NCI-H2196 (cell line): Measurements from ENCODE around the gene GRP.
"Not testable (repeated sequence)": the region's sequence is repeated elsewhere in the genome, so short reads cannot be mapped to it uniquely, and the experiment has no call there.

ENCODE experiments used
- DNase-seq: peaks from one replicate; lab custom pipeline; 2025; ENCODE audit not compliant: unreplicated experiment; lab: John Stamatoyannopoulos, UW

The GRP gene

DNA sequence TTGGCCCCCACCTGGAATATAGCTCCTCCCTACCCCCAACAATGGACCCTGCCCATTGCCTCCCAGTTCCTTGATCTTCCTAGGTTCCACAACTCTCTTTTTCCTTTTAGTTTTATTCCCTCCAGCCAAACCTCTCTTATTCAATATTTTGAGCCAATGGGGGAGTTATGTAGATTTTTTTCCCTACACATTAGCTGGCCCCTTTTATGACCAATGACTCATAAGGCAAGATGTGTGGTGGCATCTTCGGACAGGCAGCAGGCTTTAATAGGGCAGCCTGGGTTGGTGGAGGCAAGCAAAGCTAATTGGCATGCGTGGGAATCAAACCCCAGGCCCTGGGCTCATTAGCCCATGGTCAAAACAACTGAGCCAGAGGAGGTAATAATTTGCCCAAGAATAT lies 9.2 kb downstream of the GRP start:
- DNase-seq, result no peak

DNA sequence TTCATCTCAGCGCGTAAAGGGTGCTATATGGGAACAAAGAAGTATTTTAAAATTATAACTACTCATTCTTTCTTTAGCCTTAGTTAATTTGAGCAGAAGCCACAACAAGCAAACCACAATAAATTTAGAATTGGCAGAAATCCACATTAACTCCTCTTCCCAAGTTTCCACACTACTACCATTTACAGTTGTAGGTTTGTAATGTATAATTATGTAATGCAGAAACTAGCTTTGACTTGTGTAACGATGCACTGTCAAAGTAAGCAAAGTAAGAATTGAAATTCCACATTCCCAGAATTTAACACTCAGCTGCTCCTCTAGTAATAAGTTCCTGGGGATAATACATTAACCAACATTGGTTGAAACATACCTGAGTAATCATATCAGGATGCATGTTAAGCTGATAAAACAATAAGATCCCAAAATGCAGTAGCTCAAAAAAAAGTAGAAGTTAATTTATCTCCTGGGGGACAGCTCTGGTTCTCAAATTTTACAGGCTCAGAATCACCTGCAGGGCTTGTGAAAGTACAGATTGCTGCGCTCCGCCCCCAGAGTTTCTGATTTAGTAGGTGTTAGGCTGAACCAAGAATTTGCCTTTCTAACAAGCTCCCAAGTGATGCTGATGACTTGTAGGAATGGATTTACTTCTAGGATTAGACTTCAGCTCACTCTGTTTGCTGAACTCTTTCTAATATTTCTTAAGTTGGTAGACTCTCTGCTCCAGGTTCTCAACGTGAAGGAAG lies 9.9 kb downstream of the GRP start:
- no peak for DNase-seq

DNA sequence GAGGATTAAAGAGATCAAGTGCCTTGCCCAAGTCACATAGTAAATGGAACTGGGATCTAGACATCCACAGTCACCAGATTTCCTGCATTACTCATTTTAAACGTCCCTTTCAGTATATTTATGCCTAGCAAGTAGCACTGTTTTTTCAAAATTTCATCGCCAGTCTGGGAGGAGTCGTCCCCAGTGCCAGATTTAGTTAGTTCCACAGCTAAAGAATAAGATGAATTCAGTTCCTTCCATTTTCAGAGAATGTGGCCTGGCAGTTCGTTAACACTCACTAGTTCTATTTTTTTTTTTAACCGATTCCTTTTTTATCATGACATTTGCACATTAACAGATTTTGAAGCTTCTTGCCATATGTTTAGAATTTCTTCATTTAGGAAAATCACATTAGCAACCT lies 11.2 kb downstream of the GRP start:
- DNase-seq, result no peak

DNA sequence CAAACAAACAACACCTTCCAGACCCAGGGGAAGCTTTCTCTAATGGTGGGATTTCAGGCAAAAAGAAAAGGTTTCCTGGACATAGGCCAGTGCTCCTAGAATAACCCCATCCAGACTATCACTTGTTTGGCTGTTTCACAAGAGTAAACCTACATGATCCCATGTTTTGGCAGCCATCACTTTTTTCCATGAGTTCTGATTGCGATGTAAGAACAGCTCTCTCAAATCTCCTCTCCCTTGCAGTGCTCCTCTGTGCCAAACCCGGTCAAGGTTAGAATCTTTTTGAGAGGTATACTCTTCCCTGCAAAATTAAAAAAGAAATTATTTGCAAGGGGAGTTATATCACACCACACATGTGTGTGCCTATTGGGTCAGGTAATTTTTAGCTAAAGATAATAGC lies 11.9 kb downstream of the GRP start:
- no peak for DNase-seq

DNA sequence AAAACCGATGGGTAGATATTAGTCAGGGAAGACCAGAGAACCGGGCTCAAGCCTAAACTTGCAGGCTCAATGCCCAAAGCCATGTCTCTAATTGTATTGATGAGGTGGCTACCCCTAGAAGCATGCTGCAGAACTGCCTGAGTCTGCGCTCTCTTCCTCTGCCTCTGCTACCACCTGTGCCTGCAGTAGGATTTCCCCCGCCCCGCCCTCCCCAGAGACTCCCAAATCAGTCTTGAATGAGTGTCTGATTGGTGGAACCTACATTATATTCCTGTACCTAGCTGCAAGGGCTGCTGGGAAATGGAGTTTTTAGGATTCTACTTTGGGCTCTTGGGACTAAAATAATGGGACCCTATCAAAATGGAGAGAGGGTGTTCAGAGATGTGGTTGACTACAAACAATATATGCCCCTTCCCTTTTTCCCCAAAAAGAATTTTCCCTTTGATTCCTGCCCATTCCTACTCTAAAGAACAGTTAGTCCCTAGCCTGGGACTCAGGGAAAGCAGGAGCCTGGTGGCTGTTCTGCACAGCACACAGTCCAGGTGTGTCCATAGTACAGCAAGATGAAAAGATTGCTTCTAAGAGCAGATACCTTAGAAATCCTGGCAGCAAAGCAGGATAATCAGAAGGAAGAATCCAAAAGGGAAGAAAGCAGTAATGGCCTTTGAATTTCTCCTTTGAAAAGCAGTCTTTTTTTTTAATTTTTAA lies 12.5 kb downstream of the GRP start:
- DNase-seq, result no peak

DNA sequence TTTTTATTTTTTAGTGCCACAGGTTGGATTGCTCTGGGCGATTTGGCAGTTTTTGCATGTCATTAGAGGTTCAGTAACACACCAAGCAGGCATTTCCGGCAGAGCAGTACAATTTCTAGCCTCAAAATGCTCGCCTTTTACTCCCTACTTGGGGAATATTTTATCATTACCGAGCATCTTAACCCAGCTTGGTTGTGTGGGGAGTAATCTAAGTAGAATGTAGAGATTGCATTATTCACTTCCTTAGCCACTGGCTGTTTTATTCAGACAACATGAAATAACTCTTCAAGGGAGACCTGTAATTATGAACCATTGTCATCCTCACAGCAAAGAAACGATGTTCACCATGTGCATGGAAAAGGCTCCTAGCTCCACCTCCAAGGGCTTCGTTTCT lies 13.1 kb downstream of the GRP start:
- no peak for DNase-seq

DNA sequence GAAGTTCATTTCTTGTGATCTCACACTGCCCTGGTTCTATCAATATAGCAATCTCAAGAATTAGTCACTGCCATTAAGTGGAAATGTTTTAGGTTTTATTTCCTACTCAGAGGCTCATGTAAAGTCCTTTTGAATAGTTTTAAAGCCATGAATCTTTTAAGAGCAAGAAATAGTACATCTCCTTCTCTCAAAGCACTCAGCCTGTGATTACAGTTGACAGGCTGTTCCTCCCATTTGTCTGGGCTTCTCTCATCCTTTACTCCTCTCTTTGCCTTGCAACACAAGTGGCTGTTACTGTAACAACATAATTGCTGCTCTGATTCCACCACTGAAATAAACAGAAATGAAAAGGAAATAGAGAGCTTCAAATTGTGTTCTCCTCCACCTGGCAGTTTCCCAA lies 18.4 kb downstream of the GRP start:
- DNase-seq, result peak; percentile 49

DNA sequence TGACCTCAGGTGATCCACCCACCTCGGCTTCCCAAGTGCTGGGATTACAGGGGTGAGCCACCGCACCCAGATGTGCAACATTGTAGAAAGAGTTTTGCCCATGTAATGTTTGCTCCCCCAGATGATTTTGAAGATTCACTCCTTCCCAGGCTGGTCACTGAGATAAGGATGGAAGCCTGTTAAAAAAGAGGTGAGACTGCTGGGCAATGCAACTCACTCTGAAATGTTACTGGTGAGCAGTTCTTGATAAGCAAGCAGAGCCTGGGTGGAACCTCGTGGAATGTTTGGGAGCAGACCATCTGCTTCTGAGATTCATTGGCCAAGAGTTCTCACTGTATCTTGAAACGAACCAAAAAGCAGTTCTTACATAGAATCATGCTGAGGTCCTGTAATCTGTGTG lies 19.7 kb downstream of the GRP start:
- no peak for DNase-seq

DNA sequence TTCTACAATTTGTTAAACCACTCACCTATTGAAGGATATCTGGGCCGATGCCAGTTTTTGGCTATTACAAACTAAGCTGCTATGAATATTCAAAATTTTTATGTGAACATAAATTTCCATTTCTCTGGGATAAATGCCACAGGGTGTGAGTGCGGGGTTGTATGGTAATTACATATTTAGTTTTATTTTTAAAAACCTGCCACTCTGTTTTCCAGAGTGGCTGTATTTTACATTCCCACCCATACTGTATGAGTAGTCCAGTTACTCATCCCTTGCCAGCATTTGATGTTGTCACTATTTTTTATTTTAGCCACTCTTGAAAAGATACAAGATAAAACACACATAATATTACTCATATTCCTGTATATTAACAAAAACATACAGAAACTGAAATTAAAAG lies 22.9 kb downstream of the GRP start:
- DNase-seq, result no peak

DNA sequence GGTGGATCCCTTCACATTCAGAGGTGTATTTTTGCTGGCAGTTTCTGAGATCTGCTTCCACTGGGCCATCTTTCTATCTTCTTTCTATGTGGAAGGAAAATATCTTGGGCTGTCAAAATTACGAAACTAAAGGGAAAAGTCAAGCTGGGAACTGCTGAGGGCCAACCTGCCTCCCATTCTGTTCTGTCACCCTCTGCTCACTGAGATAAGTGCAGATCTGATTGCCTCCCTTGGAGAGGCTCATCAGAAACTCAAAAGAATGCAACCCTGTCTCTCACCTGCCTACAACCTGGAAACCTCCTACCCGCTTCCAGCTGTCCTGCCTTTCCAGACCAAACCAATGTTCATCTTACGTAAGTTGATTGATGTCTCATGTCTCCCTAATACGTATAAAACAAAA lies 26.8 kb downstream of the GRP start:
- no peak for DNase-seq

DNA sequence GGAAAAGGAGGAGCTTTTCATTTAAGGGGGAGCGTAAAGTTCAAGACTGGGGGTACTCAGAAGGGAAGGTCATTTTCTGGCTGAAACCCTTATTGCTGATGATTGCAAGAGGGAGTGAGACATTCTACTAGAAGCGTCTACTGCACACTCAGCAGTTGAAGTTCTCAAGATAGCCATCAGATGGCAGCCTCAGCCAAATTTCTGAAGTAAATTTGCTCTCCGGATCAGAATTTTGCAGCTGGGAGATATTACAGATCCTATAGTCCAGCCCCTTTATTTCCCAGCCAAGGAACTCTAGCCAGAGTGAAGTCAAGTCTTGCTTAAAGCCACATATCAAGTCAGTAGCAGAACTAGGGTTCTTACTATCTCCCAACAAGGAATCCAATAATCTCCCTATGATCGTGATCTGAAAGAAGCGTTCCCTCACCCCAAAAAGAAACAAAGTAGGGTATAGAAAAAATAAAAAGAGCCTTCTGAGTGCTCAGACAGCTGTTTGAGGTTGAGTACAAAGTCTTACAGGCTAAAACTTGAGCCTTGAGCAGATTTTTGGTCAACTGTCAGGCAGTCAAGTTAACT lies 29.3 kb downstream of the GRP start:
- DNase-seq, result peak; percentile 81

DNA sequence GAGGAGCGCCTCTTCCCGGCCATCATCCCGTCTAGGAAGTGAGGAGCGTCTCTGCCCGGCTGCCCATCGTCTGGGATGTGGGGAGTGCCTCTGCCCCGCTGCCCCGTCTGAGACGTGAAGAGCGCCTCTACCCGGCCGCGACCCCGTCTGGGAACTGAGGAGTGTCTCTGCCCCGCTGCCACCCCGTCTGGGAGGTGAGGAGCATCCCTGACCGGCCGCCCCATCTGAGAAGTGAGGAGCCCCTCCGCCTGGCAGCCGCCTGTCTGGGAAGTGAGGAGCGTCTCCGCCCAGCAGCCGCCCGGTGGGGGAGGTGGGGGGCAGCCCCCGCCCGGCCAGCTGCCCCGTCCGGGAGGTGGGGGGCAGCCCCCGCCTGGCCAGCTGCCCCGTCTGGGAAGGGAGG lies 35.5 kb downstream of the GRP start:
- DNase-seq, result not testable (repeated sequence)

DNA sequence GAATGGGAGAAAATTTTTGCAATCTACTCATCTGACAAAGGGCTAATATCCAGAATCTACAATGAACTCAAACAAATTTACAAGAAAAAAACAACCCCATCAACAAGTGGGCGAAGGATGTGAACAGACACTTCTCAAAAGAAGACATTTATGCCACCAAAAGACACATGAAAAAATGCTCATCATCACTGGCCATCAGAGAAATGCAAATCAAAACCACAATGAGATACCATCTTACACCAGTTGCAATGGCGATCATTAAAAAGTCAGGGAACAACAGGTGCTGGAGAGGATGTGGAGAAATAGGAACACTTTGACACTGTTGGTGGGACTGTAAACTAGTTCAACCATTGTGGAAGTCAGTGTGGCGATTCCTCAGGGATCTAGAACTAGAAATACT lies 41.9 kb downstream of the GRP start:
- not testable (repeated sequence) for DNase-seq

DNA sequence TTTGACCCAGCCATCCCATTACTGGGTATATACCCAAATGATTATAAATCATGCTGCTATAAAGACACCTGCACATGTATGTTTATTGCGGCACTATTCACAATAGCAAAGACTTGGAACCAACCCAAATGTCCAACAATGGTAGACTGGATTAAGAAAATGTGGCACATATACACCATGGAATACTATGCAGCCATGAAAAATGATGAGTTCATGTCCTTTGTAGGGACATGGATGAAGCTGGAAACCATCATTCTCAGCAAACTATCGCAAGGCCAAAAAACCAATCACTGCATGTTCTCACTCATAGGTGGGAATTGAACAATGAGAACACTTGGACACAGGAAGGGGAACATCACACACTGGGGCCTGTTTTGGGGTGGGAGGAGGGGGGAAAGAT lies 42.3 kb downstream of the GRP start:
- DNase-seq, result not testable (repeated sequence)

DNA sequence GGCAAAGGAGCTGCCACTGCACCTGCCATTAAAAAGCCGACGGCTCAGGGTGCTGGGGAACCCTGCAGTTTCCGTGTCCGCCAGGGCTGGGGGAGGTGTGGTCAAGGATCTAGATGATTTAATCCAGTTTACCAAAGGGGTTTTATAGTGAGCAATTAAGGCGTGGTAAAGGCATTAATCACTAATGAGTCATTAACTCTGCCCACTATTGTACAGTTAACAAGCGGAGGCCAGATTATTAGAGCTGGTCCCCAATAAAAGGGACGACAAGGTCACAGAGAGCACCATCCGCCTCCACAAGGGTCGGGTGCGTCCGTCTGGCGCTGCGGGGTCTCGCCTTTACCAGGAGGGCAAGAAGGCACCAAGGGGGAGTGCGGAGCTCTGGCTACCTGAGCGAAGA lies 43.7 kb downstream of the GRP start:
- DNase-seq, result no peak

DNA sequence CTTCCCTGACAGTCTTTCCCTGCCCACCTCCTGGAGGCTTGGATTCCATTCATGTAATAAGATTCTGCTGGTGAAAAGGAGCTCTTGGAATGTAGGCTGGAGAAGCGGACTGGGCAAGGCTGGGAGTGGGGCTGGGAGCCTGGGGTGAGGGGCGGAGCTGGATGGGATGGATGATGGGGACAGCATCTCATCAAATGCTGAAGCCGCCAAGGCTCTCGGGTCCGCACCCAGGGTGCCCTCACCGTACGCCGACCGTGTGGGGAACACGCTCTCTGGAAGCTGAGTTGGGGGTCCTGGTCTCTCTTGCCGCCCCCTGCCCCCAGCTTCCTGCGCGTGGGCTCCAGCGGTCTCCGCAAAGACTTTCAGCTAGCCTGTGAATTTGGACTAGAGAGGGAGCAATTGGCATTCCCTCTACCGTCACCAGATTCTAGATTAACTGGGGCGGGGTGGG lies 44.2 kb downstream of the GRP start:
- DNase-seq, result no peak

DNA sequence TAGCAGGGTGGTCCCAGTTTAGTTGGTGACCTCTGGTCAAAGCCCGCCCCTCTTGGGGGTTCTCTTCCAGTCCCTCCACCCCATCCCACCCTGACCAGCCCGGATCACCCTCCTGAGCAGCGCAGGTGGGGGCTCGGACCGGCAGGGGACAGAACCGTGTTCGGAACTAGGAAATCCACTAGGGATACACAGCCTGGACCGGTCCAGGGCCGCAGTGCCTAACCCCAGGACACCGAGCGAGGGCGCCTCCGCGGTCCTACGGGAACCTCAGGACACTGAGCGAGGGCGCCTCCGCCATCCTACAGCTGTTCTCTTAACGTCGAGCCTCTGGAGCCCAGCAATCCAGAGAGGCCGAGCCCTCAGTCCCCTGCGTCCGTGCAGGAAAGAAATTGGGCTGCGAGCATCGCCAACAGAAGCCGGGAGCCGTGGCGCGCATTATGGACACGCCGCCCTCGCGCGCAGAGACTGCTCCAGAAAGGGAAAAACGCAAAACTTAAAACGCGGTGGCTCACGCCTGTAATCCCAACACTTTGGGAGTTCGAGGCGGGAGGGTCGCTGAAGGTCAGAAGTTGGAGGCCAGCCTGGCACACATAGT lies 44.8 kb downstream of the GRP start:
- no peak for DNase-seq

DNA sequence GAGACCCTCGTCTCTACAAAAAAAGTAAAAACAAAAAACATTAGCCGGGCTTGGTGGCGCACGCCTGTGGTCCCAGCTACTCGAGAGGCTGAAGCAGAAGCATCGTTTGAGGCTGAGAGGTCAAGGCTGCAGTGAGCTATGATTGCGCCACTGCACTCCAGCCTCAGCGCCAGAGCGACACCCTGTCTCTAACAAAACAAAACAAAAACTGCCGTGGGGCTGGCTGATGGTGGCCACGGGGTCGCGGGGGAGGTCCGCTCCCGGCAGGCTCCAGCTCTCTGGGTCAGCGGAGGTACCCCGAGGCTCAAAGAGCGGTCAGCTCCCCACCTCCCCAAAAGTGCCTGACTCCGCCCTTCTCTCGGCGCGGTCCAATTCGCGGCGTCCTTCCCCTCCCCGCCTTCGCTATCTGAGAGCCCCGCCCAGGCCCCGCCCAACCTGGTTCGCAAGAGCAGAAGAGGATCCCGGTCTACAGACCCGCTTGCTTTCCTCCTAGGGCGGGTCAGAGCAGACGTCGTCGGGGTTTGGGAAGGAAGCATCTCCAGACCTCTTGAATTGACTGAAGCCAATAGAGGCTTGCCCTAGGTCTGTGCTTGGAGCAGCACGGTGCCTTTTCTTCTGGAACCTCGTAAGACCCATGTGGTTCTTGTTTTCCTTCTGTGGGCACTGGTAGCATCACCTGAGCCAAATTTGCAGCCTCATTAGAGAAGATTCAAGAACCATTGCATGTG lies 45.5 kb downstream of the GRP start:
- no peak for DNase-seq

DNA sequence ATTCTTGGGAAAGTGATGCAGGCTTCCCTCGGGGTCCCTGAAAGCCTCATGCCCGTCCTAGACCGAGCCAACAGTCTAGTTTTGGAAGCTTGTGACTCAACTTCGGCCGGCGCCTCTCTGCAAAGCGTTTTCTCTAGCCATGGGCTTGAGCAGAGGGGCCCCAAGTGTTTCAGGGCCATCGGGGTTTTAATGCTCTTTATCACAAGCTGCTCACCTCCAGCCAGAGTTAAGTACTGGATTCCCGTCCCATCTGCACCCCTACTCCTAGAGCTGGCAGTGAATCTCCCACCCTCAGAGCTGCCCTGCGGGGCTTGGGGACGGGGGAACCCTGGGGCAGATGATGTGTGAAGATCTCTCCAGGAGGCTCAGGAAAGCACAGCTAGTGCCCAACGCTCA lies 46.0 kb downstream of the GRP start:
- no peak for DNase-seq

DNA sequence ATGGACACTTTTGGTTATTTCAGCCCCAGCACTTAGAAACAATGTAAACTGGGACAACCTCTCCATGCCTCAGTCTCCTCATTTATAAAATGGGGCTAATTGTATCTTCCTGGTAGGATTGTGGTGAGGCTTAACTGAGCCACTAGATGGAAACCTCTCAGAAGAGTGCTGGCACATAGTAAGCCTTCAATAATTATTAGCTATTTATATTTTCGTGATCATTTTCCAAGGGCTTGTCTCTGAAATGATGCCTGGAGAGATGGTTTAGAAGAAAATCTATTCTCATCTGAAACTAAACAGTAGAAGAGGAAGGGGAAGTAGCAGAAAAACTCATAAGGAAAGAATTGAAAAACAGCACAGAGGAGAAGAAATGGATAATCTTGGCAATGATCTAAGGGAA lies 46.5 kb downstream of the GRP start:
- DNase-seq, result no peak

DNA sequence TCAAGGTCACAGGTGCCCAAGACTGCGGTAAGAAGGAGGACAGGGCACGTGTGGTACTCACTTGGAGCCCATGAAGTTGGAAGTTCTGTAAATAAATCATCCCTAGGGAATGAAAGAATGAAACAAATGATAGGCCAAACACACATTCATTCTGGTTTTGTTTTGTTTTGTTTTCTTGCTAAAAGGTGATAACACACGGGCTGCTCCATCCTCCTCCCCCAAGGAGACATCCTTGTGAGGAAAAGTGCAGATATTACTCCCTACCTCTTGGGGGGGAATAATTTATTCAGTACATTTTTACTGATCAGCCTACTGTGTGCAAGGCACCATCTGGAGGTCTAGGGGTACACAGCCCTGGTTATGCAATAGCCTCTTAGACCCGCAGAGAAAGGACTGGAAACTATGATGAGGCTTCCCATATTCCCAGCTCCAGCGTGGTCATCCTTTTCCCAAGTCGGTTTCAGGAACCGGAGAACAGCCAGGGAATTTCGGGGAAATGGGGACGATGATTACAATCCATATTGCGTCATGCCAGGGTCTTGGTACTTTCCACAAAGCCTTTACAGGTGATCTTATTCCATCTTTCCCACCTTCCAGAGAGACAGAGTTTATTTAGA lies 47.0 kb downstream of the GRP start:
- no peak for DNase-seq
